ENCODE results near the gene GJC2. TPM values are rescaled to one million over a fixed set of nuclear protein-coding genes. Genes with fewer than 3 reads are reported as not detected.

The GJC2 gene
- total RNA-seq, 1 donor from 2014 or later, result 0.65 TPM

DNA sequence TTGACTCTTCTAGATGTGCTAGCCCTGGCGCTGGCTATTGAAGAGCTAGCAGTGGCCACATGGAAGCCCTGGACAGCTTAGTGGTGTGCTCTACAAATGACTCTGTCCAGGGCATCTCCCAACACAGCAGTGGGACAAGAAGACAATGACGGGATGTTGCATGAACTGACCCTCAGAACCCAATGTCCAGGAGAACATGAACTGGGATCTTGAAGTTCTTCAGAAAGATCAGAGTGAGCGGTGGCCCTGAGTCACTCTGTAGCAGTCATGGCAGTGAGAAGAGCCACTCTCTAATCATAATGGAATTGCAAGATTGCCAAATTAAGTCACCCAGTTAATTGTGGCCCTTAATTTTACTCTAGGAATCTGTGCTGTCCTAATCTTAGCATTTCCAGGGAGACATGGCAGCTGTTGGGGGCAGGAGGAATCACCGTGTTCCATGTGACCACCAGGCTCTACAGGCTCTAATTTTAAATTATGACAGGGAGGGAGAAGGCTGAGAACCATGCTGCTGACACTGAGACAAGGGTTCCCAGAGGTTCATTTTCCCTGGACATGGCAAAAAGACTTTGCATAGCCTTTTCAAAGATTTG is 47.9 kb downstream of the GJC2 start:
- H3K27me3 Mint-ChIP-seq (ENCODE audit: low read depth), result no peaks in the 10 kb centered on the region
- no peak overlapping the region for H3K4me3 Mint-ChIP-seq
- TF ChIP-seq, protein P1, sequence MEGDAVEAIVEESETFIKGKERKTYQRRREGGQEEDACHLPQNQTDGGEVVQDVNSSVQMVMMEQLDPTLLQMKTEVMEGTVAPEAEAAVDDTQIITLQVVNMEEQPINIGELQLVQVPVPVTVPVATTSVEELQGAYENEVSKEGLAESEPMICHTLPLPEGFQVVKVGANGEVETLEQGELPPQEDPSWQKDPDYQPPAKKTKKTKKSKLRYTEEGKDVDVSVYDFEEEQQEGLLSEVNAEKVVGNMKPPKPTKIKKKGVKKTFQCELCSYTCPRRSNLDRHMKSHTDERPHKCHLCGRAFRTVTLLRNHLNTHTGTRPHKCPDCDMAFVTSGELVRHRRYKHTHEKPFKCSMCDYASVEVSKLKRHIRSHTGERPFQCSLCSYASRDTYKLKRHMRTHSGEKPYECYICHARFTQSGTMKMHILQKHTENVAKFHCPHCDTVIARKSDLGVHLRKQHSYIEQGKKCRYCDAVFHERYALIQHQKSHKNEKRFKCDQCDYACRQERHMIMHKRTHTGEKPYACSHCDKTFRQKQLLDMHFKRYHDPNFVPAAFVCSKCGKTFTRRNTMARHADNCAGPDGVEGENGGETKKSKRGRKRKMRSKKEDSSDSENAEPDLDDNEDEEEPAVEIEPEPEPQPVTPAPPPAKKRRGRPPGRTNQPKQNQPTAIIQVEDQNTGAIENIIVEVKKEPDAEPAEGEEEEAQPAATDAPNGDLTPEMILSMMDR (conservative IDR thresholded peaks at IDR 0.05), result no peak
- no peak for DNase-seq (ENCODE audit: low read depth, low spot score)
- H3K9me3 Mint-ChIP-seq, result peaks cover 18% of the 10 kb centered on the region
- peaks cover 14% of the 10 kb centered on the region for H3K4me1 Mint-ChIP-seq
- peaks cover 33% of the 10 kb centered on the region for H3K36me3 Mint-ChIP-seq (ENCODE audit: low read depth)
- H3K27ac Mint-ChIP-seq (ENCODE audit: unreplicated experiment), result no peak overlapping the region

DNA sequence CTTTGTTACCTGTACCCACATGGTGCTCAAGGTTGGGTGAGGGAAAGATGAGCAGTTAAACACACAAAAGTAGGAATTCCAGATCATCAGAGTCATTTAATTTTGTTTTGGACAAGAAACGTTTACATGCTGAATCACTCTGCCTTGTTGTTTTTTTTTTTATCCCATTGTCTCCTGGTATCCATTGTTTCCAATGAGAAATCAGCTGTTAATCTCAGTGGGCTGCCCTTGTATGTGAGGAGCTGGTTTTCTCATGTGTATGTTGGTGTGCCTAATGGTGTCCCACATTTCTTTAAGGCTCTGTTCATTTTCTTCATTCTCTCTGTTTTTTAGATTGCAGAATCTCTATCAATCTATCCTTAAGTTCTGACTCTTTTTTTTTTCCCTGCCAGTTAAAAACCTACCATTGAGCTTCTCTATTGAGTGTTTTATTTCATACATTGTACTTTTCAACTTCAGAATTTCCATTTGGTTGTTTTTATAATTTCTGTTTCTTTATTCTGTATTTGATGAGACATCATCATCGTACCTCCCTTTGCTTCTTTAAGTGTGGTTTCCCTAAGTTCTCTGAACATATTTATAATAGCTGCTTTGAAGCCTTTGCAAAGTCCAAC is 49.4 kb downstream of the GJC2 start:
- TF ChIP-seq, protein P1 (conservative IDR thresholded peaks at IDR 0.05), result peak; percentile 2
- Mint-ChIP-seq H3K4me3 (no peak overlapping the region), H3K27ac (ENCODE audit: unreplicated experiment) (no peak overlapping the region), H3K4me1 (peaks cover 12% of the 10 kb centered on the region), H3K36me3 (ENCODE audit: low read depth) (peaks cover 33% of the 10 kb centered on the region), H3K27me3 (ENCODE audit: low read depth) (no peaks in the 10 kb centered on the region), H3K9me3 (peaks cover 18% of the 10 kb centered on the region)
- no peak for DNase-seq (ENCODE audit: low read depth, low spot score)

DNA sequence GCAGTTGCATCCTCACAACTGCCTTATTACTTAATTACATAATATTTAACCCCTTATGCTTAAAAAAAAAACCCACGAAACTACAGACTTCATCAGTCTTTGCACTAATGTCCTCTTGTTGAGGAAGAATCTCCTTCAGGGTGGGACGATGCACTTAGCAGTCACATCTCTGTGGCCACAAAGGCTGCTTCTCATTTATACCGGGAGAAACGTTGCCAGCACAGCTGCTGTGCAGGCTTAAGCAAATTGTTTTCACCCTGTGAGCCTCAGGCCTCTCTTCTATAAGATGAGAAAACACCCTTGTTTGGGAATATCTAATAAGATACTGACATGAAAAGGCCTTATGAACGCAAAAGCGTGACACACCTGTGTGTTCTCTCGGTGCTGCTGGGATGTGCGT is 55.2 kb downstream of the GJC2 start:
- Mint-ChIP-seq H3K4me1 (peaks cover 18% of the 10 kb centered on the region), H3K4me3 (peak overlapping the region; percentile 61), H3K27me3 (ENCODE audit: low read depth) (no peaks in the 10 kb centered on the region), H3K36me3 (ENCODE audit: low read depth) (peaks cover 11% of the 10 kb centered on the region), H3K27ac (ENCODE audit: unreplicated experiment) (peak overlapping the region; percentile 68), H3K9me3 (peaks cover 4% of the 10 kb centered on the region)
- TF ChIP-seq, protein P1 (conservative IDR thresholded peaks at IDR 0.05), result no peak
- no peak for DNase-seq (ENCODE audit: low read depth, low spot score)

DNA sequence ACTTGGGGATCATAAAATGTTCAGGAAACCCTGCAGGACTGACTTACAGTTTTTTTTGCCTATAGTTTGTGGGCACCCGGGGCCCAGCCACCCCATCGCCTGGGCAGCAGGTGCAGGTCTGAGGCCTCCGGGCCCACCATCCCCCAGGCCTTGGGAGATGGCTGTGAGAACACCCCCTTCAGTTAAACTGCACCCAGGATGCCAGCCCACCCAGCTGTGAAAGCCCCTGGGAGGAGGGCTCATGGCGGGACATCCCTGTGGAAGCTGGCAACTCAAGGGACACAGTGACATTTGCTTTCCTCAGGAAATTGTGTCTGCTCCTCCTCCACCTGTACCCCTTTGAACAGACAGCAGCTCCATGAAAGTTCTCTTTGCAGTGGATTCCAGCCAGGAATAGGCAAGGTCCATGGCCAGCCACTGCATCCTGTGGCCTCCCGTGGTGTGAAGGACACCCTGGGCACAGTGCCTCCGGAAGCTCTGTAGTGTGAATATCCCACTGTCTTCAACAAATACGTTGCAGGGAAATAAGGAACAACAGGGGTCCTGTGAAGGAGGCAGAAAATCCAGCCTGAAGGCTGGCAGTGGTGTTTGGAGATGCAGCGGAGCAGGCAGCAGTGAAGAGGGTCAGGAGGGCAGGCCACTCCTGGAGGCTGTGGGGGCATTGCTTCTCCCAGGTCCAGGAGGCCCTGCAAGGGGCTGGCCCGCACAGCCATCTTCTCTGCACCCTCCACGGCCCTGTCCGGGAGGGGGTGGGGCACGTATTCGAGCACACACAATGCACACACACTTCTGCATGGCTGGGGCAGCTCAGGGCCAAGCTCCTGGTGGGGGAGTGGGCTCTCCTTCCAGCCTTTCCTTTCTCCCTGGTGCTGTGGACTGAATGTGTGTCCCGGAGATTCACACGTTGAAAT is 56.1 kb downstream of the GJC2 start:
- DNase-seq (ENCODE audit: low read depth, low spot score), result no peak
- no peaks in the 10 kb centered on the region for H3K27me3 Mint-ChIP-seq (ENCODE audit: low read depth)
- TF ChIP-seq, protein P1 (conservative IDR thresholded peaks at IDR 0.05), result no peak

DNA sequence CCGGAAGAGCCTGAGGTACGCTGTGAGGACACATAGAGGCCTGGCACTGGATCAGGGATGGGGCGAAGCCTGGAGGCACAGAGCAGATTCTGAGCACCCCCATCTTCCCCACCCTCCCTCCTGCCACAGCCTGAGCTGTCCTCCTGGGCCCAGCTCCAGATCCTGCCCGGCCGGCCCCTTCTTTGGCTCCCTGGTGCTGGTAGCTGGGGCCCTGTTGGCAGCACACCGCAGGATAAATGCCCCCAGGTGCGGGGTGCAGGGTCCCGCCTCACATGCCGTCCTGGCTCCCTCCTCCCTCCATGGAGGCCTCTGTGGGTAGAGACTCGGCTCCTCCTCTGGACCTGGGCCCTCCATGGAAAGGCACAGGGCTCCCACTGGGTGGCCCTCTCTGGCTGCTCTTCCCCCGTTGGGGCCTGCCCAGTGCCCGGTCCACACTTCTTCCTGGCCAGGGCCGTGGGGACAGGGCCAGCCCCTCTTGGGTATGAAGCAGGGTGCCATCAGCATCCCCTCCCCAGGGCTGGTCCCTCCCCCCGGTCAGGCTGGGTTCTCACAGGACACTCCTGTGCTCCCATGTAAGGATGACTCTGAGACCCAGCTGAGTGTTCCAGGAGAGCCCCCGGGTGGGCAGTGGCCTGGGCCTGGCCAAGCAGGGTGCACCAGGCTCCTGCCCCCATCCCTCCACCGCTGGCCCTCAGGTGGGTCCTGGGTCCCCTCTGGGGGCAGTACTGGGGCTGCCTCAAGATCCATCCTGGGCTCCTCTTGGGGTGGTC is 57.0 kb downstream of the GJC2 start:
- TF ChIP-seq, protein P1 (conservative IDR thresholded peaks at IDR 0.05), result no peak
- peak overlapping the region; percentile 75 for H3K27ac Mint-ChIP-seq (ENCODE audit: unreplicated experiment)
- no peak for DNase-seq (ENCODE audit: low read depth, low spot score)
- no peaks in the 10 kb centered on the region for H3K9me3 Mint-ChIP-seq
- peaks cover 18% of the 10 kb centered on the region for H3K4me1 Mint-ChIP-seq
- H3K4me3 Mint-ChIP-seq, result peak overlapping the region; percentile 65
- H3K36me3 Mint-ChIP-seq (ENCODE audit: low read depth), result no peaks in the 10 kb centered on the region
- no peaks in the 10 kb centered on the region for H3K27me3 Mint-ChIP-seq (ENCODE audit: low read depth)

More for the DNA sequence above, 56.1 kb downstream of the GJC2 start:
- Mint-ChIP-seq H3K36me3 (ENCODE audit: low read depth) (peaks cover 6% of the 10 kb centered on the region), H3K4me3 (peak overlapping the region; percentile 65), H3K9me3 (peaks cover 4% of the 10 kb centered on the region), H3K4me1 (peaks cover 18% of the 10 kb centered on the region), H3K27ac (ENCODE audit: unreplicated experiment) (peak overlapping the region; percentile 95)

Data from neural crest cell (in vitro differentiated cells).